ENCODE results near the gene MSH2. TPM values are rescaled to one million over a fixed set of nuclear protein-coding genes. Genes with fewer than 3 reads are reported as not detected.

The MSH2 gene
- total and polyA plus RNA-seq, 2 of the 13 experiments (the other 11 are each of a cell fraction or from before 2014, with no cell fraction given), result 19.9 to 76.3 TPM

- 0 out of 2 replicates have a peak, but pooled peaks have one; percentile 39 for TF ChIP-seq ZNF414 (CRISPR knock-in tag; IDR thresholded peaks at IDR 0.05)
- no peak for TF ChIP-seq NKX3-1 (CRISPR knock-in tag; IDR thresholded peaks at IDR 0.05)
Measured at GRCh38 chr2:47354848-47355204, 48.1 kb upstream of the MSH2 start (continued).

- POLR2A ChIA-PET, result interaction anchor here (5.7 kb wide), 1 partner anchor 13 kb away, joined by 48 read pairs; no protein-coding TSS in a partner anchor
- 32% methylated on average over 4 of the region's 4 CpGs for WGBS (ENCODE audit: low lambda C conversion rate)
- Histone ChIP-seq H2AFZ (ENCODE audit: low read length) (no peak overlapping the region), H3K4me3 (replicated peaks in 1 of 3; ENCODE audit: insufficient read depth in 1 of 3, low read depth in 2 of 3, low read length in 3 of 3) (no peak overlapping the region), H3K27me3 (ENCODE audit: control insufficient read depth in 1 of 2, insufficient read depth in 2 of 2, low read length in 2 of 2) (no peaks in the 10 kb centered on the region), H3K27ac (ENCODE audit: extremely low read length, insufficient read depth, low read length) (no peak overlapping the region), H3K9me3 (ENCODE audit: low read length) (no peaks in the 10 kb centered on the region), H3K4me2 (ENCODE audit: low read depth, low read length) (peak overlapping the region; percentile 41), H3K79me2 (ENCODE audit: insufficient read depth, low read length) (no peaks in the 10 kb centered on the region), H3K4me1 (ENCODE audit: insufficient read depth, low read length) (peaks cover 78% of the 10 kb centered on the region), H3K36me3 (replicated peaks in 1 of 2; ENCODE audit: control insufficient read depth in 1 of 2, insufficient read depth in 2 of 2, low read length in 2 of 2) (no peaks in the 10 kb centered on the region), H3K9ac (ENCODE audit: insufficient read depth, low read depth, low read length) (no peak overlapping the region), H4K20me1 (ENCODE audit: insufficient read depth, low read length) (no peaks in the 10 kb centered on the region)
- intact Hi-C loops (cut with micrococcal nuclease; ENCODE audit: unreplicated experiment), result no loop called here
- in situ Hi-C loops (cut with HindIII; ENCODE audit: extremely low pct_ligation_motif_present, low pct_unique_long_range_greater_than_20kb), result no loop called here
- no TSS peak for BruUV-seq (replicated peaks)
- peak; percentile 77; the same call in 1 of the 2 replicates for TF ChIP-seq ZKSCAN5 (CRISPR knock-in tag; IDR thresholded peaks at IDR 0.05)
- peak; percentile 72; the same call in 1 of the 2 replicates for TF ChIP-seq ZNF317 (CRISPR knock-in tag; IDR thresholded peaks at IDR 0.05)
- no peak for TF ChIP-seq ZNF296 (CRISPR knock-in tag; conservative IDR thresholded peaks at IDR 0.05)
- no peak for TF ChIP-seq ETV6 (CRISPR knock-in tag; conservative IDR thresholded peaks at IDR 0.05)
- ATAC-seq (no peak), DNase-seq (ENCODE audit: low spot score) (peak; percentile 51), FAIRE-seq (no peak)
- CTCF ChIA-PET (ENCODE audit: low intra/inter-chr PET ratio, low total read pairs), result no interaction called here
Measured at GRCh38 chr2:47357483-47357882, 45.5 kb upstream of the MSH2 start.

GRCh38 chr2:47359375-47359868 is 43.5 kb upstream of the MSH2 start:
- Histone ChIP-seq H3K9ac (ENCODE audit: insufficient read depth, low read depth, low read length) (no peak overlapping the region), H3K27me3 (ENCODE audit: control insufficient read depth in 1 of 2, insufficient read depth in 2 of 2, low read length in 2 of 2) (no peaks in the 10 kb centered on the region), H3K4me3 (replicated peaks in 1 of 3; ENCODE audit: insufficient read depth in 1 of 3, low read depth in 2 of 3, low read length in 3 of 3) (peak overlapping the region; percentile 18 to 51 (median 23); a peak in 3 of 6 replicates), H3K9me3 (ENCODE audit: low read length) (no peaks in the 10 kb centered on the region), H3K27ac (ENCODE audit: extremely low read length, insufficient read depth, low read length) (no peak overlapping the region), H4K20me1 (ENCODE audit: insufficient read depth, low read length) (no peaks in the 10 kb centered on the region), H2AFZ (ENCODE audit: low read length) (peak overlapping the region; percentile 44), H3K79me2 (ENCODE audit: insufficient read depth, low read length) (no peaks in the 10 kb centered on the region), H3K4me2 (ENCODE audit: low read depth, low read length) (peak overlapping the region; percentile 77), H3K4me1 (ENCODE audit: insufficient read depth, low read length) (peaks cover 66% of the 10 kb centered on the region), H3K36me3 (replicated peaks in 1 of 2; ENCODE audit: control insufficient read depth in 1 of 2, insufficient read depth in 2 of 2, low read length in 2 of 2) (no peaks in the 10 kb centered on the region)
- CTCF ChIA-PET (ENCODE audit: low intra/inter-chr PET ratio, low total read pairs), result no interaction called here
- ATAC-seq, result peak; percentile 17
- FAIRE-seq, result no peak
- WGBS (ENCODE audit: low lambda C conversion rate), result 33% methylated on average over 10 of the region's 10 CpGs
- POLR2A ChIA-PET, result interaction anchor here (5.7 kb wide), 1 partner anchor 15 kb away, joined by 48 read pairs; no protein-coding TSS in a partner anchor
- intact Hi-C loops (cut with micrococcal nuclease; ENCODE audit: unreplicated experiment) (no loop called here), in situ Hi-C loops (cut with HindIII; ENCODE audit: extremely low pct_ligation_motif_present, low pct_unique_long_range_greater_than_20kb) (no loop called here)
- BruUV-seq (replicated peaks), result no TSS peak
- DNase-seq (ENCODE audit: low spot score), result no peak
- TF ChIP-seq ELF1 (CRISPR knock-in tag; IDR thresholded peaks at IDR 0.05) (no peak), SPEN (CRISPR knock-in tag; IDR thresholded peaks at IDR 0.05; ENCODE audit: low read depth) (no peak), CREB1 (IDR thresholded peaks at IDR 0.05) (peak; percentile 41), CREB1 (CRISPR knock-in tag; IDR thresholded peaks at IDR 0.05) (no peak), TFDP1 (CRISPR knock-in tag; IDR thresholded peaks at IDR 0.05; ENCODE audit: borderline replicate concordance) (0 out of 2 replicates have a peak, but pooled peaks have one; percentile 15), ZXDC (CRISPR knock-in tag; IDR thresholded peaks at IDR 0.05) (no peak)
